ENCODE results near the gene ORAI2. TPM values are rescaled to one million over a fixed set of nuclear protein-coding genes. Genes with fewer than 3 reads are reported as not detected.

ORAI2 gene
- polyA plus RNA-seq, 1 donor from 2014 or later, result 36.3 TPM

DNA sequence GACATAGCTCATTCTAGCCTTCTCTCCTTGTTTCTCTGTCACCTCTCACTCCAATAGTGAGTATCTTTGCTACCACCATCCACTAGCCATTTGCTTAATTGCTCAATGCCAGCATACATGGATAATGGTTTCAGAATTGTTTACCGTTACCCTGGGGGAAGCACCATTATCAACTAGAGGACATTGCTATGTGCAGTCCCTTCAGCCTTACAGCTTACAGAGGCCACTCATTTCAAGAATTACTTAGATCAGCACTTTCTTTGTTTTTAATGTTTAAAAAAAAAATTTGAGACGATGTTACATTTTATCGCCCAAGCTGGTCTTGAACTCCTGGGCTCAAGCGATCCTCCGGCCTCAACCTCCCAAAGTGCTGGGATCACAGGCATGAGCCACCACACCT lies 14.8 kb upstream of the ORAI2 start:
- H4K20me1 ChIP-seq (ENCODE audit: insufficient read depth), result no peaks in the 10 kb centered on the region

DNA sequence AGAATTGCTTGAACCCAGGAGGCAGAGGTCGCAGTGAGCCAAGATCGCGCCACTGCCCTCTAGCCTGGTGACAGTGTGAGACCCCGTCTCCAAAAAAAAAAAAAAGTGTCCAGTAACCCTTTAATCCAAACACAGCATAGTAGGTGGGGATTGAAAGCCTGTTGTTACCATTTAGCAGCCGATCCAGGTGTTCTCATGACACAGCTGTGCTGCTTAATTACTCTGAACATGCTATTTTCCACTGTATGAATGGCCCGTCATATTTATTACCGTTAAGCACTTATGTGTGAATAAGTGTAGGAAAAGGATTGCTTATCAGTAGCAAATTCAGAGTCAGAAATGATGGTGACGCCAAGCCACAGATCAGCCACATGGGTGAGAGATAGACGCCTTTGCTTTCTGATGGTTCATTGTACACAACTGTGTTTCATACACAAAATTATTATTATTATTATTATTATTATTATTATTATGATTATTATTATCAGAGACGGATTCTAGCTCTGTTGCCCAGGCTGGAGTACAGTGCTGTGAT lies 11.6 kb upstream of the ORAI2 start:
- no peak overlapping the region for H3K4me3 ChIP-seq (ENCODE audit: low read length)
- no peaks in the 10 kb centered on the region for H4K20me1 ChIP-seq (ENCODE audit: insufficient read depth)
- H3K79me2 ChIP-seq (replicated peaks; ENCODE audit: insufficient read depth, low read length), result no peaks in the 10 kb centered on the region
- H3K27ac ChIP-seq (ENCODE audit: low read length), result no peak overlapping the region
- H3K9me3 ChIP-seq (ENCODE audit: low read length), result no peaks in the 10 kb centered on the region
- no peak overlapping the region for H2AFZ ChIP-seq (ENCODE audit: low read depth, low read length)
- H3F3A ChIP-seq (ENCODE audit: insufficient read depth, low read length, poor library complexity, severe bottlenecking), result no peaks in the 10 kb centered on the region
- no peak for TF ChIP-seq TAF1 (IDR thresholded peaks at IDR 0.05; ENCODE audit: low read depth)
- TF ChIP-seq, protein P1, sequence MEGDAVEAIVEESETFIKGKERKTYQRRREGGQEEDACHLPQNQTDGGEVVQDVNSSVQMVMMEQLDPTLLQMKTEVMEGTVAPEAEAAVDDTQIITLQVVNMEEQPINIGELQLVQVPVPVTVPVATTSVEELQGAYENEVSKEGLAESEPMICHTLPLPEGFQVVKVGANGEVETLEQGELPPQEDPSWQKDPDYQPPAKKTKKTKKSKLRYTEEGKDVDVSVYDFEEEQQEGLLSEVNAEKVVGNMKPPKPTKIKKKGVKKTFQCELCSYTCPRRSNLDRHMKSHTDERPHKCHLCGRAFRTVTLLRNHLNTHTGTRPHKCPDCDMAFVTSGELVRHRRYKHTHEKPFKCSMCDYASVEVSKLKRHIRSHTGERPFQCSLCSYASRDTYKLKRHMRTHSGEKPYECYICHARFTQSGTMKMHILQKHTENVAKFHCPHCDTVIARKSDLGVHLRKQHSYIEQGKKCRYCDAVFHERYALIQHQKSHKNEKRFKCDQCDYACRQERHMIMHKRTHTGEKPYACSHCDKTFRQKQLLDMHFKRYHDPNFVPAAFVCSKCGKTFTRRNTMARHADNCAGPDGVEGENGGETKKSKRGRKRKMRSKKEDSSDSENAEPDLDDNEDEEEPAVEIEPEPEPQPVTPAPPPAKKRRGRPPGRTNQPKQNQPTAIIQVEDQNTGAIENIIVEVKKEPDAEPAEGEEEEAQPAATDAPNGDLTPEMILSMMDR (IDR thresholded peaks at IDR 0.05; ENCODE audit: poor library complexity, severe bottlenecking), result no peak
- TF ChIP-seq POLR2AphosphoS5 (IDR thresholded peaks at IDR 0.05), result no peak
- TF ChIP-seq RAD21 (conservative IDR thresholded peaks at IDR 0.05), result no peak
- no peak for TF ChIP-seq EZH2 (IDR thresholded peaks at IDR 0.05; ENCODE audit: borderline replicate concordance, insufficient read depth, low read length, poor library complexity, severe bottlenecking)
- TF ChIP-seq, protein P2, sequence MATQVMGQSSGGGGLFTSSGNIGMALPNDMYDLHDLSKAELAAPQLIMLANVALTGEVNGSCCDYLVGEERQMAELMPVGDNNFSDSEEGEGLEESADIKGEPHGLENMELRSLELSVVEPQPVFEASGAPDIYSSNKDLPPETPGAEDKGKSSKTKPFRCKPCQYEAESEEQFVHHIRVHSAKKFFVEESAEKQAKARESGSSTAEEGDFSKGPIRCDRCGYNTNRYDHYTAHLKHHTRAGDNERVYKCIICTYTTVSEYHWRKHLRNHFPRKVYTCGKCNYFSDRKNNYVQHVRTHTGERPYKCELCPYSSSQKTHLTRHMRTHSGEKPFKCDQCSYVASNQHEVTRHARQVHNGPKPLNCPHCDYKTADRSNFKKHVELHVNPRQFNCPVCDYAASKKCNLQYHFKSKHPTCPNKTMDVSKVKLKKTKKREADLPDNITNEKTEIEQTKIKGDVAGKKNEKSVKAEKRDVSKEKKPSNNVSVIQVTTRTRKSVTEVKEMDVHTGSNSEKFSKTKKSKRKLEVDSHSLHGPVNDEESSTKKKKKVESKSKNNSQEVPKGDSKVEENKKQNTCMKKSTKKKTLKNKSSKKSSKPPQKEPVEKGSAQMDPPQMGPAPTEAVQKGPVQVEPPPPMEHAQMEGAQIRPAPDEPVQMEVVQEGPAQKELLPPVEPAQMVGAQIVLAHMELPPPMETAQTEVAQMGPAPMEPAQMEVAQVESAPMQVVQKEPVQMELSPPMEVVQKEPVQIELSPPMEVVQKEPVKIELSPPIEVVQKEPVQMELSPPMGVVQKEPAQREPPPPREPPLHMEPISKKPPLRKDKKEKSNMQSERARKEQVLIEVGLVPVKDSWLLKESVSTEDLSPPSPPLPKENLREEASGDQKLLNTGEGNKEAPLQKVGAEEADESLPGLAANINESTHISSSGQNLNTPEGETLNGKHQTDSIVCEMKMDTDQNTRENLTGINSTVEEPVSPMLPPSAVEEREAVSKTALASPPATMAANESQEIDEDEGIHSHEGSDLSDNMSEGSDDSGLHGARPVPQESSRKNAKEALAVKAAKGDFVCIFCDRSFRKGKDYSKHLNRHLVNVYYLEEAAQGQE (IDR thresholded peaks at IDR 0.05; ENCODE audit: borderline replicate concordance), result no peak
- no peak for TF ChIP-seq MXI1 (conservative IDR thresholded peaks at IDR 0.05; ENCODE audit: poor library complexity, severe bottlenecking)
- no peak for TF ChIP-seq SMC3 (conservative IDR thresholded peaks at IDR 0.05; ENCODE audit: poor library complexity)
- no peak for TF ChIP-seq EP300 (conservative IDR thresholded peaks at IDR 0.05; ENCODE audit: poor library complexity, severe bottlenecking)
- no peak overlapping the region for H3K4me2 ChIP-seq (ENCODE audit: low read length)
- no peak overlapping the region for H3K9ac ChIP-seq (ENCODE audit: low read length)
- H3K36me3 ChIP-seq (ENCODE audit: insufficient read depth, low read length), result no peaks in the 10 kb centered on the region
- no peaks in the 10 kb centered on the region for H3K27me3 ChIP-seq (ENCODE audit: insufficient read depth, low read depth, low read length)
- H3K9me2 ChIP-seq (ENCODE audit: insufficient read depth, low read length), result no peaks in the 10 kb centered on the region

More for the DNA sequence above, 14.8 kb upstream of the ORAI2 start:
- no peak overlapping the region for H2AFZ ChIP-seq (ENCODE audit: low read depth, low read length)
- TF ChIP-seq TAF1 (IDR thresholded peaks at IDR 0.05; ENCODE audit: low read depth) (no peak), RAD21 (conservative IDR thresholded peaks at IDR 0.05) (no peak), POLR2AphosphoS5 (IDR thresholded peaks at IDR 0.05) (no peak), MXI1 (conservative IDR thresholded peaks at IDR 0.05; ENCODE audit: poor library complexity, severe bottlenecking) (no peak), SMC3 (conservative IDR thresholded peaks at IDR 0.05; ENCODE audit: poor library complexity) (no peak), EP300 (conservative IDR thresholded peaks at IDR 0.05; ENCODE audit: poor library complexity, severe bottlenecking) (no peak), EZH2 (IDR thresholded peaks at IDR 0.05; ENCODE audit: borderline replicate concordance, insufficient read depth, low read length, poor library complexity, severe bottlenecking) (no peak)
- TF ChIP-seq, protein P1 (IDR thresholded peaks at IDR 0.05; ENCODE audit: poor library complexity, severe bottlenecking), result no peak
- TF ChIP-seq, protein P2 (IDR thresholded peaks at IDR 0.05; ENCODE audit: borderline replicate concordance), result no peak
- no peaks in the 10 kb centered on the region for H3K9me2 ChIP-seq (ENCODE audit: insufficient read depth, low read length)
- no peaks in the 10 kb centered on the region for H3K36me3 ChIP-seq (ENCODE audit: insufficient read depth, low read length)
- H3K9ac ChIP-seq (ENCODE audit: low read length), result no peak overlapping the region
- H3K27ac ChIP-seq (ENCODE audit: low read length), result no peak overlapping the region
- H3K79me2 ChIP-seq (replicated peaks; ENCODE audit: insufficient read depth, low read length), result no peaks in the 10 kb centered on the region
- no peaks in the 10 kb centered on the region for H3K27me3 ChIP-seq (ENCODE audit: insufficient read depth, low read depth, low read length)
- no peaks in the 10 kb centered on the region for H3K9me3 ChIP-seq (ENCODE audit: low read length)
- no peak overlapping the region for H3K4me3 ChIP-seq (ENCODE audit: low read length)
- H3K4me2 ChIP-seq (ENCODE audit: low read length), result no peak overlapping the region
- H3F3A ChIP-seq (ENCODE audit: insufficient read depth, low read length, poor library complexity, severe bottlenecking), result no peaks in the 10 kb centered on the region
